Inflammatory macrophage (primary cell): ENCODE measurements around the gene PHF23.

Experiments
- DNase-seq, 2 donors: peaks; one replicate each; pipeline ENCODE4 v3.0.0-alpha.2; 2020 to 2022
- total RNA-seq, 18 experiments: gene quantifications; one replicate each; lab custom pipeline; 2026; ENCODE audit warnings: mixed read lengths in 6 of 18, inconsistent platforms in 2 of 18; lab: John Stamatoyannopoulos, UW

Gene PHF23
- total RNA-seq, result 6.0 to 53.0 (median 24.4) reads per million in 18 experiments

- DNase-seq, result peak; percentile 99 to 100
Measured at GRCh38 chr17:7239091-7240027, at the start of gene PHF23. Gene PHF23, minus strand, starts transcription at chr17:7239457. Its CDS starts 178 bp downstream, at chr17:7239279.

DNA sequence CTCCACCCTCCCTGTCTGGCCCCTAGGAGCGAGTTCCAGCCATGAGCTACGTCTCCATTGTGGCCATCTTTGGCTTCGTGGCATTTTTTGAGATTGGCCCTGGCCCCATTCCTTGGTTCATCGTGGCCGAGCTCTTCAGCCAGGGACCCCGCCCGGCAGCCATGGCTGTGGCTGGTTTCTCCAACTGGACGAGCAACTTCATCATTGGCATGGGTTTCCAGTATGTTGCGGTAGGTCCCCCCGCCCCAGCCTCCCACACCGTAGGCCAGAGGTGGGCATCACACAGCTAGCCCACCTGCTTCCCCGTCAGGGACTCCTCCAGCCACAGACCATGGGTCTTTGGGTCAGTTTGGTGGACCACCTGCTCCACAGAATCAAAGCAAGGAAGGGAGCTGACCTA lies 46.4 kb upstream of the PHF23 start:
- no peak for DNase-seq

GRCh38 chr17:7284911-7285310 lies 45.7 kb upstream of the PHF23 start:
- no peak for DNase-seq

DNA sequence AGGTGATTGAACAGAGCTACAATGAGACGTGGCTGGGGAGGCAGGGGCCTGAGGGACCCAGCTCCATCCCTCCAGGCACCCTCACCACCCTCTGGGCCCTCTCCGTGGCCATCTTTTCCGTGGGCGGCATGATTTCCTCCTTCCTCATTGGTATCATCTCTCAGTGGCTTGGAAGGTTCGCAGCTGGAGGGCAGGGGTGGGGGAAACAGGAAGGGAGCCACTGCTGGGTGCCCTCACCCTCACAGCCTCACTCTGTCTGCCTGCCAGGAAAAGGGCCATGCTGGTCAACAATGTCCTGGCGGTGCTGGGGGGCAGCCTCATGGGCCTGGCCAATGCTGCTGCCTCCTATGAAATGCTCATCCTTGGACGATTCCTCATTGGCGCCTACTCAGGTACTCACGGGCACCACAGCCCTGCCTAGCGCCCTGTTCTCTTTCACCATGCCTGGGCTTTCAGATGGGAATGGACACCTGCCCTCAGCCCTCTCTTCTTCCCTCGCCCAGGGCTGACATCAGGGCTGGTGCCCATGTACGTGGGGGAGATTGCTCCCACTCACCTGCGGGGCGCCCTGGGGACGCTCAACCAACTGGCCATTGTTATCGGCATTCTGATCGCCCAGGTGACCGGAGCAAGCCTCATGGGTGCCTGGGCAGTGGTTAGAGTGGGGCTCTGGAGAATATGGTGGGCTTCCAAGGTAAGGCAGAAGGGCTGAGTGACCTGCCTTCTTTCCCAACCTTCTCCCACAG lies 44.4 kb upstream of the PHF23 start:
- peak in 1 of 2 donors; percentile 36 for DNase-seq

DNA sequence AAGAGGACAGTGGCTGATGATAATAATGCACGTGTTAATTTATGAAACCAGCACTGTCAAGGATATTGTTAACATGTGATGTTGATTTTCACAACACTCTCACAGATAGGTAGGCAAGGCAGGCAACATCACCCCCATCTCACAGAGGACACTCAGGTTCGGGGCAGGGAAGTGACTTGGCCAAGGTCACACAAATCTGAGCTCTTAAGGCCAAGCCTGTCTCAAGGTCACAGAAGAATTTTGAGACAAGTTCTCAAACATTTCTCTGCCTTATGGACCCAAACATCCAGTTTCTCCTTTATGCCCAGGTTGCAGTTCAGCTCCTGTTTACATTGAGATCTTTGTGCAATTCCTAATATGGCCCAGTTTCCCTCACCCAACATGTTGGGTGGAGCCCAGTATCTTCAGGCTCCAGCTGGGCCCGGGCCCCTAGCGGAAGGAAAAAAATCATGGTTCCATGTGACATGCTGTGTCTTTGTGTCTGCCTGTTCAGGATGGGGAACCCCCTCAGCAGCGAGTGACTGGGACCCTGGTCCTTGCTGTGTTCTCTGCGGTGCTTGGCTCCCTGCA lies 43.6 kb upstream of the PHF23 start:
- DNase-seq, result peak; percentile 24 to 35

DNA sequence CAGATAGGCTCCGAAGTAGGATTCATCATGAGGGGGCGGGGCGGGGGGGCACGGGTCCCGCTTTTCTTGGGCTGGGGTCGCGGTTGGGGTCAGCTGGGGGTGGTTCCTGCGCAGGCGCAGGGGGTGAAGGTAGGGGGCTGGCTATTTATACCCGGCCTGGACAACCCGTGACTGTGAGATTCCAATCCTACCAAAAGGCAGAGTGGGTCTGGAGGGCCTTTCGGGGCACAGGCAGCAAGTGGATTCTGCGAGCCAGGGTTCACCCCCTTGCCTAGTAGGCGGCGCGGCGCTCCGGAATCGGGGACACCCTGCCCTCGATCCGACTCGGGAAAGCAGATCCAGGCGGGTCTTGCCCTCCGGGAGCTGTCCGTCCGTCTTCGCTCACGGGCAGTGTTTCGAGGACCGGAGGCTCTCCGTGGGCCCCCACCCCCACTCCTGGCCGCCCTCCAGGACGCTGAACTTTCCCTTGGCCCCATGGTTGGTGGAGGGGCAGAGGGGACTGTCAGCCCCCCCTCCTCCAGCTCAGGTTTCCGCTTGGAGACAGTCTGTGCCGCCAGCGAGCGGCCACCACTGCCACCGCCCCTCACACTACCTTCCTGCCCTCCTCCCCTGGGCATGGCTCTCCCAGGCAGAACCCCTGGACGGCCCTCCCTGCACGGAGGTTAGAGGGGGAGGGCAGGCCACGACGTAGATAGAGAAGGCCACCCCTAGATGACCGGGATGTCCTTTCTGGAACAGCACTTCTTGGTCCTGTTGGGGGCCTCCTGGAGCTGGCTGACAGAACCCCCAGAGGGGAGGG lies 42.9 kb upstream of the PHF23 start:
- no peak for DNase-seq

GRCh38 chr17:7281074-7281952 lies 42.1 kb upstream of the PHF23 start, which contains the start of gene SLC2A4:
Gene SLC2A4, plus strand, starts transcription at chr17:7281718. Its CDS starts 217 bp downstream, at chr17:7281935.
- DNase-seq, result peak; percentile 94 to 95

DNA sequence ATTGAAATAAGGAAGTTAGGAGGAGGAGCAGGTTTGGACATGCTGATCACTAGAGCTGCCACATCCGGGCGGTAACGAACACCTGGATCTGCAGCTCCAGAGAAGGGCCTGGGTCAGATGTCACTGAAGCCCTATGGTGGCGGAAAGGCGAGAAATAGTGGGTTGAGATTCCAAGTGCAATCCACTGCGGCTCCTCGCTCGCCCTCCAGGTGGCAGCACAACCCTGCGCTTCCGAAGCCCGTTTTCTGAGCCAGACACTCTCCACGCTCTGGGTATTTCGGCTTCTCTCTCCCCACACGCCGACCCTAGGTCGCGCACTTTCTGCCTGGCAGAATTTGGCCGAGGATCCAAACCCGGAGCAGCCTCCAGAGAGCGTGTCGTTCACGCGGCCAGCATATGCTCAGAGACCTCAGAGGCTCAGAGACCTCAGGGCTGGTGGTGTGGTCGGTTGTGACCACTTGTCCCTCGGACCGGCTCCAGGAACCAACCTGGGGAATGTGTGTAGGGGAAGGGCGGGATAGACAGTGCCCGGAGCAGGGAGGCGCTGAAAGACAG lies 41.3 kb upstream of the PHF23 start:
- peak; percentile 80 to 83 for DNase-seq

DNA sequence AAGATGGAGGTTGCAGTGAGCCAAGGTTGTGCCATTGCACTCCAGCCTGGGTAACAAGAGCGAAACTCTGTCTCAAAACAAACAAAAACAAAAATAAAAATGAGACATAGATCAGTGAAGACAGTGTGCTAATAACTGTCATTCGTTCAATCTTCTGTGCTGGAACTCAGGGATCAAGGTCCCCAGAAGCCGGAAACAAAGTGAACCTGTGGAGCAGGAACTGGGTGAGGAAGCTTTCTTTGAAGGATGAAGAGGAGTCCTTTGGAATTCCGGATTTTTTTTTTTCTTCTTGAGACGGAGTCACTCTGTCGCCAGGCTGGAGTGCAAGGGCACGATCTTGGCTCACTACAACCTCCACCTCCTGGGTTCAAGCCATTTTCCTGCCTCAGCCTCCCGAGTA lies 40.2 kb upstream of the PHF23 start:
- no peak for DNase-seq

DNA sequence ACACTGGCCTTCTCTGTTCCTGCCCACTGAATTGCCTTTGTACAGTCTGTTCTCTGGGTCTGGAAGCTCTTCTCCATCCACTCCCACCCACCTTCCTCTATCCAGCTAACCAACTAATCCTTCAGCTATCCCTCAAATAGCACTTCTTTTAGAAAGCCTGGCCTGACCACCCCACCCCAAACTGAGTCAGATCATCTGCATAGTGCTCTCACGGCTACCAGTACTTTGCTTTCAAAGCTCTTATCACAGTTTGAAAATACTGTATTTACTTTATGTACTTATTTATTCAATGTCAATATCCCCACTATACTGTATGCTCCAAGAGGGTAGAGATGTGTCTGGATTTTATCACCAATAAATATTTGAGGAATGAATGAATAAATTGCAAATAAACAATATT lies 27.5 kb upstream of the PHF23 start:
- no peak for DNase-seq

DNA sequence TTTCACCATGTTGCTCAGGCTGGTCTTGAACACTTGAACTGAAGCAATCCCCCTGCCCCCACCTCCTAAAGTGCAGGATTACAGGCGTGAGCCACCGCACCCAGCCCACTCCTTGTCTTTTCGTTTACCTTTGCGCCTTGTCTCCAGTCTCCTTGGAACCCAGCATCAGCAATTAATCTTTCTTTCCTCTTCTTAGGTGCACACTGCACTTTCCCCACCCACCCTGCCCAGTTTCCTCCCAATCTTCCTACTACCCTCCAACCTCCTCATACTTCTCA lies 24.5 kb upstream of the PHF23 start:
- DNase-seq, result no peak

GRCh38 chr17:7262935-7263800 lies 23.9 kb upstream of the PHF23 start:
- DNase-seq, result peak; percentile 37 to 44

- DNase-seq, result no peak
Measured at GRCh38 chr17:7262192-7262934, 23.1 kb upstream of the PHF23 start, which contains the start of gene CLDN7. Gene CLDN7, minus strand, starts transcription at chr17:7262478. Its CDS starts 435 bp downstream, at chr17:7262043.

DNA sequence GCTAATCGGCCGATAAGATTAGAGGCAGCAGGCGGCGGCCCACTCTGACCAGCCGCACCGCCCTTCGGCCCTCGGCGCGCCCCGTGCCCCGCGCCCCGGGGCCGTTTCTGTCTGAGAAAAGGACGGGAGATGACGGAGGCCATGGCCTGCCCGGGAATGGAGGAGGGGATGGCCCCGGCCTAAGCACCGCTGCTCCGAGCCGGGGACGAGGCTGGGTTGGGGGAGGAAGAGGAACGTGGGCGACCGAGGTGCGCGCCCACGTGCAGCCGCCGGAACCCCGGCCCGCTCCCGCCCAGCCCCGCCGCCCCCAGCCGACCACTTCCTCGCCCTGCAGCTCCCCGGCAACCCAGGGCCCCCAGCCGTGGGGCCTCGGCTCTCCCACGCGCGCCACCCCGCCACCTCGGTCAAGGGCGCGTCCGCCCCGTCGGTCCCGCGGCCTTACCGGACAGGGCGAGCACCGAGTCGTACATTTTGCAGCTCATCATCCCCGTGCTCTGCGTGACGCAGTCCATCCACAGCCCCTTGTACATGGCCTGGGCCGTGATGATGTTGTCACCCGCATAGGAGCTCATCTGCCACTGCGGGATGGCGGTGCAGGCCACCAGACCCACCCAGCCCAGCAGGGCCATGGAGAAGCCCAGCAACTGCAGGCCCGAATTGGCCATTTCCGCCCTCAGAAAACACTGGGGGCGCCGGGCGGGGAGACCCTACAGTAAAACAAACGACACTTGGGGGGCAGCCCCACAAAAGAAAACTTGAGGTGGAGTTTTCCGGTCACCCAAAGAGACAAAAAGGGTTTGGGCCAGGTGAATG lies 22.3 kb upstream of the PHF23 start:
- DNase-seq, result no peak

DNA sequence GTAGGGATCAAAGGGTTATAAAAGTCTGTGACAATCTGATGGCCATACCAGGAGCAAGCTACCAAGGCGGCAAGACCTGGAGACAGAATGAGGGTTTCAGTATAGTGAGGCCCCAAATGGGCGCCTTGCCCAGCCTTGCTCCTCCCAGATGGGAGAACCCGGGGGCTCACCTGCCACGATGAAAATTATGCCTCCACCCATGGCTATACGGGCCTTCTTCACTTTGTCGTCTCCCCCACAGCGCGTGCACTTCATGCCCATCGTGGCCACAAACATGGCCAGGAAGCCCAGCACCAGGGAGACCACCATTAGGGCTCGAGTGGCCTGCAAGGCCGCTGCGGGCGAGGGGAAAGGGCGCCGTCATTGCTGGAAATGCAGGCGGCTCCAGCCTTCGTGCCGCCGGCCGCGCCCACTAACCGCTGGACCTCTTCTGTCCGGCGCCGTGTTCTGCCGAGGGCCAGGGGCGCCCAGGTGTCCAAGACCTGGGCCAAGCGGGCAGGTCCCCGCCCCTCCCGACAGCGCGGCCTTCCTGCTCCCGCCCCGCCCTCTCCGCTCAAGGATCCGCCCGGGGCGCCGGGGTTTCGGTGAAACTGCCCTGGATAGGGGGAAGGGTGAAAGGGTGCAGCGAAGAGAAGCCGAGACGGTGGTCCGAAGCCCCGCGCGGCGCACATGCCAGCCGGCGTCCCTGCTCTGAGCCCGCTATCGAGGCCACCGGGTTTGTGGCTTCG lies 21.6 kb upstream of the PHF23 start:
- no peak for DNase-seq

DNA sequence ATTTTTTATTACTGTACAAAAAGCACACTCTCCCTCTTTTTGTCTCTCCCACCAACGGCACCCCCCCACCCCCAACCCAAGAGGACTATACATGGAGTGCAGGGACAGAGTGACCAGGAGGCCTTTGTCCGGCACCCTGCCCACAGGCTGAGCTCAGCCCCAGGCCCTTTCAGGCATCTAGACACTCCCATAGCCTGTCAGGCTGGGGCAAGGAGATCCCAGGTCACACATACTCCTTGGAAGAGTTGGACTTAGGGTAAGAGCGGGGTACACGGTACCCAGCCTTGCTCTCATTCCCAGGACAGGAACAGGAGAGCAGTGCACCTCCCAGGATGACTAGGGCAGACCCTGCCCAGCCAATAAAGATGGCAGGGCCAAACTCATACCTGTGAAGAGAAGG lies 20.9 kb upstream of the PHF23 start:
- DNase-seq, result no peak

- no peak for DNase-seq
Measured at GRCh38 chr17:7259555-7259889, 20.3 kb upstream of the PHF23 start.
